ENCODE results near the gene ZNF783.
"Not testable (repeated sequence)": the region's sequence is repeated elsewhere in the genome, so short reads cannot be mapped to it uniquely, and the experiment has no call there.

The ZNF783 gene

DNA sequence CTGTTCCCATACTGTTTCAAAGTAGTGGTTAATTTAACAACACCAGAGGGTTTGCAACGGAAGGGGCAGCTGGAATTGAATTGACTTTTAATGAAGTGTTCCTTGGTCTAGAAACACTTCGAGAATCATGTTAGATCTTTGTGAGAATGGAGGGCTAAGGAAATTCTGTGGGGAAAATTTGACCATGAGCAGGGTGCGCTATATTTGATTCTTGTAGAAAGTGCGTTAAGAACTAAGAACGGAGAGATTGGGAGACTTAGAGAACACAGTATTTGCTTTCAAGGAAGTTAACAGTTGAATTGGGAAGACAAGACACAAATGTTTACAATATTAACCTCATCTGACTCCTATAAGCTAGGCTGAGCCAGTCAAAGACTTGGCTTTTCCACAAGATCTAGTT is 21.4 kb upstream of the ZNF783 start:
- DNase-seq (ENCODE audit: low read depth), result no peak

DNA sequence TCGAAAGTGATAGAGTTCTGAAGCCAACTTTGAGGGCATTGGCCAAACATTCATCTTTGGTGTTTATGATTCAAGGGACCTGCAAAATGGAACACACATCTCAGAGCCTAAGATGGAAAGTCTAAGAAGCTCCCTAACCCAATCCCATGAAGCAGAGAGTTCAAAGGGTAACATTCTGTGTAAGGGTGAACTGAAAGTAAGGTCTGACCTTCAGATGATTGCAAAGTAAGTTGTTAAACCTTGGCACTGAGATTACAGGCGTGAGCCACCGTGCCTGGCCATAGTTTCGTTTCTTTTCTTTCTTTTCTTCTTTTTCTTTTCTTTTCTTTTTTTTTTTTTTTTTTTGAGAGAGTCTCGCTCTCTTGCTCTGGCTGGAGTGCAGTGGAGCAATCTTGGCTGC is 20.3 kb upstream of the ZNF783 start:
- DNase-seq (ENCODE audit: low read depth), result no peak

GRCh38 chr7:149245244-149245643 is 16.8 kb upstream of the ZNF783 start:
- DNase-seq (ENCODE audit: low read depth), result no peak

DNA sequence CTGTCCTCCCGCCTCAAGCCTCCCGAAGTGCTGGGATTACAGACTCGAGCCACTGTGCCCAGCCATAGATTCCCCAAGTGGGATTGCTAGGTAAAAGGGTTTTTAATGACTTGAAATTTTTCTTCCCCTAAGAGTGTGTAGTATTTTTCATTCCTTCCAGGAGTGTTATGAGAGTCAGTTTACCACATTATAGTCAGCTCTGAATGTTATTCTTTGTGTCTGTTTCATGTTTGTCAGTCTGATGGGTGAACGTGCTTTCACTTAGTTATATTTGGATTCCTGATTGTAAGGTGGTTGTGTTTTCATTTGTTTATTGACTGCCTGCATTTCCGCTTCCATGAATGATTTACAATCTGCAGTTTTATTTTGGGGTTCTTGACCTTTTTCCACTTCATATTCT is 16.3 kb upstream of the ZNF783 start:
- no peak for DNase-seq (ENCODE audit: low read depth)

- DNase-seq (ENCODE audit: low read depth), result no peak
Observed at GRCh38 chr7:149248777-149249176, 13.2 kb upstream of the ZNF783 start.

GRCh38 chr7:149250151-149250550 is 11.8 kb upstream of the ZNF783 start:
- not testable (repeated sequence) for DNase-seq (ENCODE audit: low read depth)

GRCh38 chr7:149251518-149251917 is 10.5 kb upstream of the ZNF783 start:
- not testable (repeated sequence) for DNase-seq (ENCODE audit: low read depth)

- no peak for DNase-seq (ENCODE audit: low read depth)
Observed at GRCh38 chr7:149252378-149252777, 9.6 kb upstream of the ZNF783 start.

DNA sequence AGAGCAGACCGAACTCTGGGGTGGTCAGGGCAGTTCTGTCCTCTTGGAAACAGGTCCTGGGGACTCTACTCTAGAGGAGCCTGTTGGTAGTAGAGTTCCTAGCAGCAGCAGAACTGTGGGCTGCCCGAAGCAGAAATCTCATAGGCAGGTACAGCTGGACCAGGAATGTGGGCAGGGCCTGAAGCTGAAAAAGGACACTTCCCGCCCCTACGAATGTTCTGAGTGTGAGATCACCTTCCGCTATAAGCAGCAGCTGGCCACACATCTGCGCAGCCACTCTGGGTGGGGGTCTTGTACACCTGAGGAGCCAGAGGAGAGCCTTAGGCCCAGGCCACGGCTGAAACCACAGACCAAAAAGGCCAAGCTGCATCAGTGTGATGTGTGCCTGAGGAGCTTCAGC is 8.3 kb upstream of the ZNF783 start:
- no peak for DNase-seq (ENCODE audit: low read depth)

DNA sequence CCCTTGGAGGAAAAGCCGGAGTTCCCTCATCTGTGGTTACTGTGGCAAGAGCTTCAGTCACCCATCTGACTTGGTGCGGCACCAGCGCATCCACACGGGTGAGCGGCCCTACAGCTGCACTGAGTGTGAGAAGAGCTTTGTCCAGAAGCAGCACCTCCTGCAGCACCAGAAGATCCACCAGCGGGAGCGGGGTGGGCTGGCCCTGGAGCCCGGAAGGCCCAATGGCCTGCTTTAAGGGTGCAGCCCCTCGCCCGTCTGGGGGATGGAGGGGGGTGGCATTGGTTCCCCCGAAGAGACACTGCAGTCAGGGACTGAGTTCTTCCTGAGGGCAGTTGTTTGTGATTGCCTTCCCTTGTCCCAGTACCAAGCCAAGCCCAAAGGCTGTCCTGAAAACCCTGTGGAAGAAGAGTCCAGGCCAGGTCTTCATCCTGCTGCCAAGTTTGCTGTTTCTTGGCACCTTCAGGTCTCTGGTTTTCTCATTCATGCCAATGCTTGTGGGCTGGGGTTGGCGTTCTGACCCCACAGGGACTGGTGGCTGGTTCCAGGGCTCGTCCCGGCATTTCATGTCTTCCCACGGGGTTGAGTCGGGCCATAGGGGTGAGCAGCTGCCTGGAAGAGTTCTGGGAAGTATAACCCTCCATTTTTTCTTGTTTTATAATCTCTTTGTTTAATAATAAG is 7.7 kb upstream of the ZNF783 start:
- no peak for DNase-seq (ENCODE audit: low read depth)

- DNase-seq (ENCODE audit: low read depth), result no peak
Observed at GRCh38 chr7:149255174-149255573, 6.8 kb upstream of the ZNF783 start.

DNA sequence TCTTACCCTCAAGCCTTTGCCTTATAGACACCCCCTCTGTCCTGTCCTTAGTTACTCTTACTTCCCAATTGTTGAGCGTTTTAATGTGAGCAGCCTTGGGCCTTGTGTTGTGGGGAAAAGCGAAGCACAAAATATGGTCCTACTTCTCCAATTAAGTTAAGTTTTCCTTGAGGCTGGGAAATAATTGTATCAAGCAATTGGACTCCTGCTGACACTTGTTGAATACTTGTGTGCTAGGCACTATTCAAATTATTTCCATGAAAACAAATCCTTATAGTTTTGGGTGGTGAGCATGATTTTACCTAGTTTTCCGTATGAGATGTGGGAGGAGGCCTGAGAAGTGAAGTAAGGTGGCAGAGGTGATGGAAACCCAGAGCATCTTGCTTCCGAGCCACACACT is 5.4 kb upstream of the ZNF783 start:
- no peak for DNase-seq (ENCODE audit: low read depth)

- no peak for DNase-seq (ENCODE audit: low read depth)
Observed at GRCh38 chr7:149257146-149257545, 4.8 kb upstream of the ZNF783 start.

DNA sequence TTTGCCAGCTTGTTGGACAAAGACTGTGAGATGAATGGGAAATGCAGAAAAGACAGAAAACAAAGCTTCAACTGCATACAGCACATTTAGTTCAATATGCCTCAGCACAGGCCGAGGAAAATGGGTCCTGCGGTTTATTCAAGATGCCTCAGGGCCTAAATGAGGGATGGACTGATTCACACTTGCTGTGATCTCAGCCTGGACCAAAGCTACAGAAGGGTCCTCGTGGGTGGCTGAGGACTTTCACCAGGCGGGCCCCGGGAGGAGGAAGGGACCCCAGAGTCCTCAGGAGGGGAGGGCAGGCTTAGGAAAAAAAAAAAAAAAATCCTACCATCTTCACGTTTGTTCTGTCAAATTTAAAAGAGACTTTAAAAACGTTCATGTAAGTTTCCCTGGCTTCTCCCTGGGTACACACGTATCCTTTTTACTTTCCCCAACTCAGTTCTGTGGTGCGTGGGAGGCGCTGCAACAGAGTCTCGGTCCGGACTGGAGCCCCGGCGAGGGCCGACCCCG is 624 bp upstream of the ZNF783 start:
- DNase-seq (ENCODE audit: low read depth), result no peak

GRCh38 chr7:149266451-149266850 is 4.5 kb downstream of the ZNF783 start:
- no peak for DNase-seq (ENCODE audit: low read depth)

GRCh38 chr7:149267733-149268132 is 5.7 kb downstream of the ZNF783 start:
- no peak for DNase-seq (ENCODE audit: low read depth)

DNA sequence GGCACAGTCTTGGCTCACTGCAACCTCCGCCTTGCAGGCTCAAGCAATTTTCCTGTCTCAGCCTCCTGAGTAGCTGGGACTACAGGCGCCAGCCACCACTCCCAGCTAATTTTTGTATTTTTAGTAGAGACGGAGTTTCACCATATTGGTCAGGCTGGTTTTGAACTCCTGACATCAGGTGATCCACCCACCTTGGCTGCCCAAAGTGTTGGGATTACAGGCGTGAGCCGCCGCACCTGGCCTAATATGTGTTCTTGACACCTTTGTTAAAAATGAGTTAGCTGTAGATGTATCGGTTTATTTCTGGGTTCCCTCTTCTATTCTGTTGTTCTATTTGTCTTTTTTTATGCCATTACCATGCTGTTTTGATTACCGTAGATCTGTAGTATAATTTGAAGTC is 12.4 kb downstream of the ZNF783 start:
- not testable (repeated sequence) for DNase-seq (ENCODE audit: low read depth)

DNA sequence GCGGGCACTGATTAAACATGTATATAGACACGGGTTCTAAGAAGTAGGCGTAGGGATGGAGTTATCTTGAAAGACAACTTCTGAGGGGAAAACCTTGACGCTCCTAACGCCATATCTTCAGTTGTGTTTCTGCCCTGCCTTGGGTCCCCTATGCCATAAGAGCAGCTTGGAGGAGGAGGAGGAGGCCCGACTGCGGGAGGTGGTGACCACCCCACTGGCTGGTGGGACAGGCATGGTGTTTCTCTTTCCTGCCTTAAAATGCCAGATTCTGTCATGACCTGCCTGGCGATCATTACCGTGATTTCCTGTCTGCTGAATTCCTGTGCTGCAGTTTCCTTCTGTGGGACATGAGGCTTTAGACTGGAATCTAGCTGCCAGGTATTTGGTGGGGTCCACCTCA is 15.9 kb downstream of the ZNF783 start:
- no peak for DNase-seq (ENCODE audit: low read depth)

DNA sequence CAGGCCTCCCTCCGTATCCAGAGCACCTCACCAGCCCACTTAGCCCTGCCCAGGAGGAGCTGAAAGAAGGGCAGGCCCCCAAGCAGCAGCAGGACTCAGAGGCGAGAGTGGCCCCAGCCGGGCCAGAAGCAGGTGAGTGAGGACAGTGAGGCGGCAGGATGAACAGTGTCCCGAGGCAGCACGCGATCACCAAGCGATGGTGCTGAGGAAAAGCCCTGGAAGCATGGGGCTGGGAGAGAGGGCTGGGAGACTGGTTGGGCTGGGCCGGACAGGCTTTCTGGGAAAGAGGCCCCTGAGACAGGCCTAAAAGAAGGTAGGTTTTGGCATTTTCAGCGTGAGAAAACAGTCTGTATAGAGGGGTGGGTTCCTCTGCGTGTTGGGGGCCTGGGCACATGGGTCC is 16.4 kb downstream of the ZNF783 start:
- DNase-seq (ENCODE audit: low read depth), result no peak

GRCh38 chr7:149279111-149279743 is 17.2 kb downstream of the ZNF783 start:
- DNase-seq (ENCODE audit: low read depth), result no peak

- no peak for DNase-seq (ENCODE audit: low read depth)
Observed at GRCh38 chr7:149280151-149280550, 18.2 kb downstream of the ZNF783 start.

GRCh38 chr7:149280661-149281507 is 18.9 kb downstream of the ZNF783 start:
- DNase-seq (ENCODE audit: low read depth), result no peak

Data from non-pigmented ciliary epithelial cell (primary cell).